SK-N-SH (cell line): Measurements from ENCODE around the gene HK3. TPM values are rescaled to one million over a fixed set of nuclear protein-coding genes. Genes with fewer than 3 reads are reported as not detected.

Experiments
- CTCF ChIA-PET: fragments of 300-600, 350-600 bp; formaldehyde crosslinking; extraction: SDS; loops from one replicate; lab custom pipeline; 2021; lab: Yijun Ruan, JAX
- POLR2A ChIA-PET: fragments of 350-600 bp; sonication (Branson Sonifier 250); formaldehyde crosslinking; extraction: SDS; loops from one replicate; lab custom pipeline; 2020; ENCODE audit warnings: antibody characterized with exemption, inconsistent platforms; lab: Yijun Ruan, JAX
- DNase-seq: peaks from one replicate; pipeline ENCODE4 v3.0.0; 2012
- H2AFZ ChIP-seq: fragments of 200-600 bp; sonication (generic); 2 replicates; pipeline ENCODE4 v1.8.1; 2016; ENCODE audit warnings: antibody characterized with exemption, mild to moderate bottlenecking, low read depth
- H3F3A ChIP-seq: fragments of 200-600 bp; sonication (generic); replicated peaks from 2 replicates; pipeline ENCODE3; 2016; ENCODE audit warnings: antibody characterized with exemption, mild to moderate bottlenecking; ENCODE audit not compliant: insufficient read depth
- H3K27ac ChIP-seq, 2 experiments: fragments of 200-500 bp in 1 of 2; fragments of 200-600 bp in 1 of 2; sonication (Bioruptor generic) in 1 of 2; sonication (generic), shearing (Covaris generic) in 1 of 2; 2 replicates each; pipeline versions ENCODE4 v1.5.1 to v1.6.1; 2014 to 2016; ENCODE audit warnings: low read depth in 2 of 2, inconsistent platforms in 1 of 2, low read length in 1 of 2, mild to moderate bottlenecking in 1 of 2, mixed read lengths in 1 of 2
- H3K27me3 ChIP-seq: fragments of 200-600 bp; sonication (generic), shearing (Covaris generic); 2 replicates; pipeline ENCODE4 v1.6.1; 2016; ENCODE audit warnings: mixed run types; ENCODE audit not compliant: insufficient read depth
- H3K36me3 ChIP-seq, 2 experiments: fragments of 200-500 bp in 1 of 2; fragments of 200-600 bp in 1 of 2; sonication (Bioruptor generic) in 1 of 2; sonication (generic) in 1 of 2; replicated peaks in 1 of 2; 2 replicates each; pipeline versions ENCODE3 to v1.5.1; 2014 to 2016; ENCODE audit warnings: low read length in 1 of 2, mild to moderate bottlenecking in 1 of 2; ENCODE audit not compliant: insufficient read depth in 2 of 2, control insufficient read depth in 1 of 2
- H3K4me1 ChIP-seq, 2 experiments: fragments of 200-500 bp in 1 of 2; fragments of 200-600 bp in 1 of 2; sonication (Bioruptor generic) in 1 of 2; sonication (generic), shearing (Covaris generic) in 1 of 2; 2 replicates each; pipeline versions ENCODE4 v1.5.1 to v1.6.1; 2014 to 2016; ENCODE audit warnings: low read depth in 1 of 2, low read length in 1 of 2, mixed run types in 1 of 2; ENCODE audit not compliant: insufficient read depth in 2 of 2, control insufficient read depth in 1 of 2
- H3K4me2 ChIP-seq: fragments of 200-600 bp; sonication (generic), shearing (Covaris generic); 2 replicates; pipeline ENCODE4 v1.6.1; 2017; ENCODE audit warnings: mixed run types
- H3K4me3 ChIP-seq, 2 experiments: fragments of 200-500 bp in 1 of 2; fragments of 200-600 bp in 1 of 2; sonication (Bioruptor generic) in 1 of 2; sonication (generic), shearing (Covaris generic) in 1 of 2; 2 replicates each; pipeline versions ENCODE4 v1.5.1 to v1.8.1; 2014 to 2016; ENCODE audit warnings: low read depth in 2 of 2, inconsistent platforms in 1 of 2, low read length in 1 of 2, mild to moderate bottlenecking in 1 of 2, mixed read lengths in 1 of 2, moderate library complexity in 1 of 2
- H3K79me2 ChIP-seq: fragments of 200-600 bp; sonication (generic); 2 replicates; pipeline ENCODE4 v1.8.1; 2017; ENCODE audit warnings: mild to moderate bottlenecking; ENCODE audit not compliant: insufficient read depth
- H3K9ac ChIP-seq: fragments of 200-600 bp; sonication (generic); 2 replicates; pipeline ENCODE4 v1.6.1; 2017; ENCODE audit warnings: mixed run types
- H3K9me2 ChIP-seq: fragments of 200-600 bp; sonication (generic); 2 replicates; pipeline ENCODE4 v1.6.1; 2017; ENCODE audit warnings: mixed run types
- H3K9me3 ChIP-seq: fragments of 200-600 bp; sonication (generic); 2 replicates; pipeline ENCODE4 v1.6.1; 2017; ENCODE audit warnings: mixed run types, mild to moderate bottlenecking, moderate library complexity
- H4K20me1 ChIP-seq: fragments of 200-600 bp; sonication (generic); 2 replicates; pipeline ENCODE4 v1.6.1; 2017; ENCODE audit warnings: mild to moderate bottlenecking, mixed run types; ENCODE audit not compliant: insufficient read depth
- EZH2phosphoT487 ChIP-seq: fragments of 200-600 bp; sonication (generic); IDR thresholded peaks from 2 replicates; pipeline ENCODE4 v1.6.1; 2017; ENCODE audit warnings: low read depth, mixed run types, mild to moderate bottlenecking, antibody characterized with exemption, moderate library complexity, borderline replicate concordance
- FOSL2 ChIP-seq: IDR thresholded peaks from 2 replicates; pipeline ENCODE4 v1.4.0; 2012; ENCODE audit warnings: low read depth, mild to moderate bottlenecking, moderate library complexity, borderline replicate concordance
- GABPA ChIP-seq: IDR thresholded peaks from 2 replicates; pipeline ENCODE4 v1.4.0; 2012; ENCODE audit warnings: low read depth, mild to moderate bottlenecking
- MEF2A ChIP-seq: IDR thresholded peaks from 2 replicates; pipeline ENCODE4 v1.4.0; 2012; ENCODE audit warnings: low read depth, borderline replicate concordance
- NFIC ChIP-seq: IDR thresholded peaks from 2 replicates; pipeline ENCODE4 v1.4.0; 2012; ENCODE audit warnings: borderline replicate concordance
- POLR2AphosphoS5 ChIP-seq: IDR thresholded peaks from 2 replicates; pipeline ENCODE4 v1.6.1; 2012; ENCODE audit warnings: low read depth, low read length
- RAD21 ChIP-seq: IDR thresholded peaks from 2 replicates; pipeline ENCODE4 v1.6.1; 2012; ENCODE audit warnings: mild to moderate bottlenecking, low read length
- SIN3A ChIP-seq: IDR thresholded peaks from 2 replicates; pipeline ENCODE4 v1.6.1; 2012; ENCODE audit warnings: low read depth, mild to moderate bottlenecking, low read length, moderate library complexity, borderline replicate concordance
- SMC3 ChIP-seq: IDR thresholded peaks from 2 replicates; pipeline ENCODE4 v1.6.1; 2012; ENCODE audit warnings: low read depth, low read length, improper control_type of control experiment
- TCF12 ChIP-seq: IDR thresholded peaks from 2 replicates; pipeline ENCODE4 v1.4.0; 2012
- YY1 ChIP-seq: IDR thresholded peaks from 2 replicates; pipeline ENCODE4 v1.4.0; 2012; ENCODE audit warnings: low read depth, mild to moderate bottlenecking
- WGBS: methylation state at CpG from one replicate; pipeline ENCODE4 v1.1.6; 2017; ENCODE audit warnings: low lambda C conversion rate; 5-methylcytosine and 5-hydroxymethylcytosine counted together
- polyA plus RNA-seq, 3 experiments: library from polyadenylated mRNA; depleted of rRNA; stranded (reverse); fragments of >200 nt; gene quantifications; 2 replicates each; pipeline ENCODE4 v1.2.3, GENCODE V29; 2012
- TF ChIP-seq, protein P1 (sequence below): IDR thresholded peaks from 2 replicates; pipeline ENCODE4 v1.6.1; 2012; ENCODE audit warnings: mild to moderate bottlenecking, low read depth, low read length, moderate library complexity
- TF ChIP-seq, protein P2 (sequence below): IDR thresholded peaks from 2 replicates; pipeline ENCODE4 v1.4.0; 2012; ENCODE audit warnings: low read depth, borderline replicate concordance
- TF ChIP-seq, protein P3 (sequence below): fragments of 200-600 bp; sonication (generic); IDR thresholded peaks from 2 replicates; pipeline ENCODE4 v1.6.1; 2017; ENCODE audit warnings: antibody characterized with exemption, mild to moderate bottlenecking, moderate library complexity
- TF ChIP-seq, protein P4 (sequence below): fragments of 150-350 bp; IDR thresholded peaks from 2 replicates; pipeline ENCODE4 v1.6.1; 2016; ENCODE audit warnings: mild to moderate bottlenecking, low read depth, low read length
- TF ChIP-seq, protein P5 (sequence below): IDR thresholded peaks from 2 replicates; pipeline ENCODE4; 2012

The HK3 gene
- polyA plus RNA-seq, 1 of the 3 experiments (the other 2 are of a cell fraction): 0.02 TPM

DNA sequence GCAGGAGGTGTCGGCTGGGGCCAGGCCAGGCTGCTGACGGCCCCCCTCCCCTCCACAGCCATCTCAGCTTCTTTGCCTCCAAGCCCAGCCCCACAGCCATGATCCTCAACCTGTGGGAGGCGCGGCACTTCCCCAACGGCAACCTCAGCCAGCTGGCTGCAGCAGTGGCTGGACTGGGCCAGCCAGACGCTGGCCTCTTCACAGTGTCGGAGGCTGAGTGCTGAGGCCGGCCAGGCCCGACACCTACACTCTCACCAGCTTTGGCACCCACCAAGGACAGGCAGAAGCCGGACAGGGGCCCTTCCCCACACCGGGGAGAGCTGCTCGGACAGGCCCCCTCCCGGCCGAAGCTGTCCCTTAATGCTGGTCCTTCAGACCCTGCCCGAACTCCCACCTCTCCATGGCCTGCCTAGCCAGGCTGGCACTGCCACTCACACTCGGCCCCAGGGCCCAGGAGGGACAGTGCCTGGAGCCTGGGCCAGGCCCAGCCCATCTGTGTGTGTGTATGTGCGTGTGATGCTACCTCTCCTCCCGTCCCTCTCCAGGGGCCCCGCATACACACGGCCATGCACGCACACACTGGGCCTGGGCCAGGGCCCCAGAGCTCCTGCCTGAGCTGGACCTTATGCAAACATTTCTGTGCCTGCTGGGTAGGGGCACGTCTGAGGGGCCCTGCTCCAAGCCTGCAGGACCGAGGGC, 19.3 kb downstream of the HK3 start:
- no peak for TF ChIP-seq YY1
- no peak for TF ChIP-seq EZH2phosphoT487
- Histone ChIP-seq H3K79me2 (no peaks in the 10 kb centered on the region), H3K27me3 (no peaks in the 10 kb centered on the region), H3K27ac (no peak overlapping the region), H3K36me3 (no peaks in the 10 kb centered on the region), H3K9me2 (no peaks in the 10 kb centered on the region), H4K20me1 (no peaks in the 10 kb centered on the region), H3K4me1 (peaks cover 0 to 37% of the 10 kb centered on the region in 2 experiments; a peak in 2 of 4 replicates), H3K4me2 (no peak overlapping the region), H3F3A (no peaks in the 10 kb centered on the region), H3K9ac (no peak overlapping the region), H2AFZ (no peak overlapping the region), H3K9me3 (no peaks in the 10 kb centered on the region), H3K4me3 (no peak overlapping the region)
- WGBS: 55% methylated on average over 7 of the region's 23 CpGs
- ChIA-PET POLR2A (no interaction called here), CTCF (interaction anchor here (2.0 to 3.7 kb wide), 2 partner anchors 10 kb away, joined by 8 to 13 read pairs; no protein-coding TSS in a partner anchor)
- no peak for DNase-seq

DNA sequence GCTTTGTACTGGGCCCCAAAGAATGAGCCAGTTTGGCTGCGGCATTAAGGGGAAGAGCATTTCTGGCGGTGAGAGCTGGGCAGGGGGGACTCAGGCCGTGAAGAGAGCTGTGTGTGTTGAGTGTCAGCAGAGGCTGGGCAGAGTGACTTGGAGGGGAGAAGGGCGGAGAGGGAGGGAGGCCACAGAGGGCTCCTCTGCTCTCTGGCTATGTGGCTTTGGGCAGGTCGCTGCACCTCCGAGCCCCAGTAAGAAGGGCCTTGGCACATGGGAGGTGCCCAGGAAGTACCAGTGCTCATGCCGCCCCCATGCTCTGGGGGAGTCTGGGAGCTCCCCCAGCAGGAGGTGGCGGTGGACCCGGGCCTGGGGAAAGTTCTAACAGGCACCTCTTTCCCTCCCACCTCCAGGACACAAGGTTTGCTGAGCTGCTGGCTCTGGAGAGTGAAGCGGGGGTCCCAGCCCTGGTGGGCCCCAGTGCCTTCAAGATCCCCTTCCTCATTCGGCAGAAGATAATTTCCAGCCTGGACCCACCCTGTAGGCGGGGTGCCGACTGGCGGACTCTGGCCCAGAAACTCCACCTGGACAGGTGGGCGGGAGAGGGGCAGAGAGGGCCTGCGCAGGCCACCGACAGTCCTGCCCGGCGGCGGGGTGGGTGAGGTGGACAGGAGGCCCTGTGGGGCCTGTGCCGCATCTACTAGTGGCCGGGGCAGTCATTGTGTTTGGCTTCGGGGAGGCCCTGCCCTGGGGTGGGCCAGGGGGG, 20.1 kb downstream of the HK3 start:
- H3K9me2 ChIP-seq: no peaks in the 10 kb centered on the region
- H3K4me2 ChIP-seq: no peak overlapping the region
- H3K79me2 ChIP-seq: no peaks in the 10 kb centered on the region
- no peak overlapping the region for H3K4me3 ChIP-seq
- H3K27me3 ChIP-seq: no peaks in the 10 kb centered on the region
- H3K9me3 ChIP-seq: no peaks in the 10 kb centered on the region
- peaks cover 0 to 30% of the 10 kb centered on the region in 2 experiments; a peak in 1 of 4 replicates for H3K4me1 ChIP-seq
- CTCF ChIA-PET: interaction anchor here (1.2 to 2.0 kb wide), 2 partner anchors 9 to 66 kb away, joined by 3 to 8 read pairs; no protein-coding TSS in a partner anchor
- no peaks in the 10 kb centered on the region for H3F3A ChIP-seq
- H2AFZ ChIP-seq: no peak overlapping the region
- POLR2A ChIA-PET: no interaction called here
- no peaks in the 10 kb centered on the region for H4K20me1 ChIP-seq
- no peak overlapping the region for H3K9ac ChIP-seq
- no peaks in the 10 kb centered on the region for H3K36me3 ChIP-seq
- 78% methylated on average over 11 of the region's 23 CpGs for WGBS
- no peak overlapping the region for H3K27ac ChIP-seq
- DNase-seq: no peak
- TF ChIP-seq NFIC (no peak), POLR2AphosphoS5 (no peak), RAD21 (no peak), GABPA (no peak), YY1 (no peak), FOSL2 (no peak), SMC3 (no peak), SIN3A (no peak), TCF12 (no peak), MEF2A (no peak)
- TF ChIP-seq, protein P1, sequence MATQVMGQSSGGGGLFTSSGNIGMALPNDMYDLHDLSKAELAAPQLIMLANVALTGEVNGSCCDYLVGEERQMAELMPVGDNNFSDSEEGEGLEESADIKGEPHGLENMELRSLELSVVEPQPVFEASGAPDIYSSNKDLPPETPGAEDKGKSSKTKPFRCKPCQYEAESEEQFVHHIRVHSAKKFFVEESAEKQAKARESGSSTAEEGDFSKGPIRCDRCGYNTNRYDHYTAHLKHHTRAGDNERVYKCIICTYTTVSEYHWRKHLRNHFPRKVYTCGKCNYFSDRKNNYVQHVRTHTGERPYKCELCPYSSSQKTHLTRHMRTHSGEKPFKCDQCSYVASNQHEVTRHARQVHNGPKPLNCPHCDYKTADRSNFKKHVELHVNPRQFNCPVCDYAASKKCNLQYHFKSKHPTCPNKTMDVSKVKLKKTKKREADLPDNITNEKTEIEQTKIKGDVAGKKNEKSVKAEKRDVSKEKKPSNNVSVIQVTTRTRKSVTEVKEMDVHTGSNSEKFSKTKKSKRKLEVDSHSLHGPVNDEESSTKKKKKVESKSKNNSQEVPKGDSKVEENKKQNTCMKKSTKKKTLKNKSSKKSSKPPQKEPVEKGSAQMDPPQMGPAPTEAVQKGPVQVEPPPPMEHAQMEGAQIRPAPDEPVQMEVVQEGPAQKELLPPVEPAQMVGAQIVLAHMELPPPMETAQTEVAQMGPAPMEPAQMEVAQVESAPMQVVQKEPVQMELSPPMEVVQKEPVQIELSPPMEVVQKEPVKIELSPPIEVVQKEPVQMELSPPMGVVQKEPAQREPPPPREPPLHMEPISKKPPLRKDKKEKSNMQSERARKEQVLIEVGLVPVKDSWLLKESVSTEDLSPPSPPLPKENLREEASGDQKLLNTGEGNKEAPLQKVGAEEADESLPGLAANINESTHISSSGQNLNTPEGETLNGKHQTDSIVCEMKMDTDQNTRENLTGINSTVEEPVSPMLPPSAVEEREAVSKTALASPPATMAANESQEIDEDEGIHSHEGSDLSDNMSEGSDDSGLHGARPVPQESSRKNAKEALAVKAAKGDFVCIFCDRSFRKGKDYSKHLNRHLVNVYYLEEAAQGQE: no peak
- TF ChIP-seq, protein P2, sequence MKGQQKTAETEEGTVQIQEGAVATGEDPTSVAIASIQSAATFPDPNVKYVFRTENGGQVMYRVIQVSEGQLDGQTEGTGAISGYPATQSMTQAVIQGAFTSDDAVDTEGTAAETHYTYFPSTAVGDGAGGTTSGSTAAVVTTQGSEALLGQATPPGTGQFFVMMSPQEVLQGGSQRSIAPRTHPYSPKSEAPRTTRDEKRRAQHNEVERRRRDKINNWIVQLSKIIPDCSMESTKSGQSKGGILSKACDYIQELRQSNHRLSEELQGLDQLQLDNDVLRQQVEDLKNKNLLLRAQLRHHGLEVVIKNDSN: no peak
- TF ChIP-seq, protein P3, sequence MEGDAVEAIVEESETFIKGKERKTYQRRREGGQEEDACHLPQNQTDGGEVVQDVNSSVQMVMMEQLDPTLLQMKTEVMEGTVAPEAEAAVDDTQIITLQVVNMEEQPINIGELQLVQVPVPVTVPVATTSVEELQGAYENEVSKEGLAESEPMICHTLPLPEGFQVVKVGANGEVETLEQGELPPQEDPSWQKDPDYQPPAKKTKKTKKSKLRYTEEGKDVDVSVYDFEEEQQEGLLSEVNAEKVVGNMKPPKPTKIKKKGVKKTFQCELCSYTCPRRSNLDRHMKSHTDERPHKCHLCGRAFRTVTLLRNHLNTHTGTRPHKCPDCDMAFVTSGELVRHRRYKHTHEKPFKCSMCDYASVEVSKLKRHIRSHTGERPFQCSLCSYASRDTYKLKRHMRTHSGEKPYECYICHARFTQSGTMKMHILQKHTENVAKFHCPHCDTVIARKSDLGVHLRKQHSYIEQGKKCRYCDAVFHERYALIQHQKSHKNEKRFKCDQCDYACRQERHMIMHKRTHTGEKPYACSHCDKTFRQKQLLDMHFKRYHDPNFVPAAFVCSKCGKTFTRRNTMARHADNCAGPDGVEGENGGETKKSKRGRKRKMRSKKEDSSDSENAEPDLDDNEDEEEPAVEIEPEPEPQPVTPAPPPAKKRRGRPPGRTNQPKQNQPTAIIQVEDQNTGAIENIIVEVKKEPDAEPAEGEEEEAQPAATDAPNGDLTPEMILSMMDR: no peak
- TF ChIP-seq, protein P4, sequence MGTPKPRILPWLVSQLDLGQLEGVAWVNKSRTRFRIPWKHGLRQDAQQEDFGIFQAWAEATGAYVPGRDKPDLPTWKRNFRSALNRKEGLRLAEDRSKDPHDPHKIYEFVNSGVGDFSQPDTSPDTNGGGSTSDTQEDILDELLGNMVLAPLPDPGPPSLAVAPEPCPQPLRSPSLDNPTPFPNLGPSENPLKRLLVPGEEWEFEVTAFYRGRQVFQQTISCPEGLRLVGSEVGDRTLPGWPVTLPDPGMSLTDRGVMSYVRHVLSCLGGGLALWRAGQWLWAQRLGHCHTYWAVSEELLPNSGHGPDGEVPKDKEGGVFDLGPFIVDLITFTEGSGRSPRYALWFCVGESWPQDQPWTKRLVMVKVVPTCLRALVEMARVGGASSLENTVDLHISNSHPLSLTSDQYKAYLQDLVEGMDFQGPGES: no peak
- TF ChIP-seq, protein P5, sequence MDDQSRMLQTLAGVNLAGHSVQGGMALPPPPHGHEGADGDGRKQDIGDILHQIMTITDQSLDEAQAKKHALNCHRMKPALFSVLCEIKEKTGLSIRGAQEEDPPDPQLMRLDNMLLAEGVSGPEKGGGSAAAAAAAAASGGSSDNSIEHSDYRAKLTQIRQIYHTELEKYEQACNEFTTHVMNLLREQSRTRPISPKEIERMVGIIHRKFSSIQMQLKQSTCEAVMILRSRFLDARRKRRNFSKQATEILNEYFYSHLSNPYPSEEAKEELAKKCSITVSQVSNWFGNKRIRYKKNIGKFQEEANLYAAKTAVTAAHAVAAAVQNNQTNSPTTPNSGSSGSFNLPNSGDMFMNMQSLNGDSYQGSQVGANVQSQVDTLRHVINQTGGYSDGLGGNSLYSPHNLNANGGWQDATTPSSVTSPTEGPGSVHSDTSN: no peak
